Right lobe of liver (tissue), 4 donors: ENCODE data around the gene TLR9.

Experiments
- CTCF ChIP-seq, 4 donors: fragments of 200-600 bp in 3 of 4; fragments of 450-650 bp in 1 of 4; IDR thresholded peaks; one replicate each; pipeline versions ENCODE4 v1.5.1 to v1.8.0; 2016 to 2022; ENCODE audit warnings: antibody characterized with exemption in 4 of 4, mild to moderate bottlenecking in 2 of 4
- POLR2A ChIP-seq: fragments of 450-650 bp; IDR thresholded peaks from one replicate; pipeline ENCODE4 v1.6.1; 2017; ENCODE audit warnings: antibody characterized with exemption, mild to moderate bottlenecking
- donor health status: DM: no; HTN: no; CAD: no.
- donor health status: DM: no; HTN: no; CAD: no.
- donor health status: DM: no; HTN: yes; CAD: no.

DNA sequence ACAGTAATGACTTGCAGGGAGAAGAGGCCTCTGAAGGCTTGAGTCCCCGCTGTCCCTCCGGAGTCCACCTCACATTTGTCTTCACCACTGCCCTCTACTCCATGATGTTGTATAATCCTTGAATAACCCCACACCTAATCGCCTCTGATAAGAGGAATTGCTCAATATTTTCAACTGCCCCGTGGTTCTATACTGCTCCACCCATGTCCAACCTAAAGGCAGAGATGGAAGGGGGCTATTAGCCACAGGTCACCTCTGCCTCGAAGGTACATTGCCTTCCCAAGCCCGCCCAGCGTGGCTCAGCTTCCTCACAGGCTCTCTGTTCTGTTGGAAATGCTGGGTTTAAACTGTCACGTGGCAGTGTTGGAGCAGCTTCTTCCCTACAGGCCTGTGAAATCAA, 12.4 kb downstream of the TLR9 start:
- TF ChIP-seq POLR2A (no peak), CTCF (IDR thresholded peaks at IDR 0.05) (no peak)
